ENCODE measurements around the gene PPP2R1B.

The PPP2R1B gene

DNA sequence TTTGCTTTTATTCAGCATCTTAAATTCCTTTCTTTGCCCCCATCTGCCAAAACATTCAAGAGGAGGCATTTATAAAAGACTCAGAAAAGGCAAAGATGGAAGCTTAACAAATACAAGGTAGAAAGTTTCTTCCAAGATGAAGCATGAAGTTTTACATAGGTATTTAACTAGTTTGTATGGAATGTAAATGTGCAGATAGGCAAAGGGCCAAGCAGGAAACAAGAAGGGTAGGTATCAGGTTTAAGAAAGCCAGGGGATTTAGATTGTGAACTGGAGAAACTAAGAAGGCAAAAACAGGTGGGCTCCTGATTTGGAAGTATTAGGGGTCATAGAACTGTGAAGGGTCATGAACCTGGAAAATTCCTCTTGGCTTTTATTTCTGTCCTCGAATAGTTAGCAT lies 62.6 kb downstream of the PPP2R1B start:
- TF ChIP-seq, protein P1, sequence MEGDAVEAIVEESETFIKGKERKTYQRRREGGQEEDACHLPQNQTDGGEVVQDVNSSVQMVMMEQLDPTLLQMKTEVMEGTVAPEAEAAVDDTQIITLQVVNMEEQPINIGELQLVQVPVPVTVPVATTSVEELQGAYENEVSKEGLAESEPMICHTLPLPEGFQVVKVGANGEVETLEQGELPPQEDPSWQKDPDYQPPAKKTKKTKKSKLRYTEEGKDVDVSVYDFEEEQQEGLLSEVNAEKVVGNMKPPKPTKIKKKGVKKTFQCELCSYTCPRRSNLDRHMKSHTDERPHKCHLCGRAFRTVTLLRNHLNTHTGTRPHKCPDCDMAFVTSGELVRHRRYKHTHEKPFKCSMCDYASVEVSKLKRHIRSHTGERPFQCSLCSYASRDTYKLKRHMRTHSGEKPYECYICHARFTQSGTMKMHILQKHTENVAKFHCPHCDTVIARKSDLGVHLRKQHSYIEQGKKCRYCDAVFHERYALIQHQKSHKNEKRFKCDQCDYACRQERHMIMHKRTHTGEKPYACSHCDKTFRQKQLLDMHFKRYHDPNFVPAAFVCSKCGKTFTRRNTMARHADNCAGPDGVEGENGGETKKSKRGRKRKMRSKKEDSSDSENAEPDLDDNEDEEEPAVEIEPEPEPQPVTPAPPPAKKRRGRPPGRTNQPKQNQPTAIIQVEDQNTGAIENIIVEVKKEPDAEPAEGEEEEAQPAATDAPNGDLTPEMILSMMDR (IDR thresholded peaks at IDR 0.05; ENCODE audit: borderline replicate concordance, insufficient read depth, low read depth, low read length): no peak

DNA sequence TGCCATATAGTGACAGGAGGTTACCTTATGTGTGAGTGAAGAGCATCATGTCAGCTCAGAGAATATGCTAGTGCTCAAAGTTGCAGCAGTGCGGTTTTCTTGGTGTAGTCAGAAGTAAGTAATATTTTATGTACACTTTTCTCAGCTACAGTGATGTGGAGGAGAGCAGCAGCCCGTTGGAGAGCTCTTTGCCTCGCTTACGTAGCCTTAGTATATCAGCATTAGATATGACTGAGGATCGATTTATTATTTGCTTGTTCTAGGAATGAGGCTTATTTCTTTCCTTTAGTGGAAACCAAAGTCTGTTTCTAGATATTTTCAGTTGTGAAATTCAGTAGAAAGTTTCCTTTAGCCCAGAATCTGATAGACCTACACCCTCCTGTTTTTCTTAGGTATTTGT lies 63.6 kb downstream of the PPP2R1B start:
- TF ChIP-seq, protein P1 (IDR thresholded peaks at IDR 0.05; ENCODE audit: borderline replicate concordance, insufficient read depth, low read depth, low read length): no peak
- H3K4me3 ChIP-seq (ENCODE audit: low read depth, low read length): no peak overlapping the region

More for the DNA sequence above, 62.6 kb downstream of the PPP2R1B start:
- no peak overlapping the region for H3K4me3 ChIP-seq (ENCODE audit: low read depth, low read length)

DNA sequence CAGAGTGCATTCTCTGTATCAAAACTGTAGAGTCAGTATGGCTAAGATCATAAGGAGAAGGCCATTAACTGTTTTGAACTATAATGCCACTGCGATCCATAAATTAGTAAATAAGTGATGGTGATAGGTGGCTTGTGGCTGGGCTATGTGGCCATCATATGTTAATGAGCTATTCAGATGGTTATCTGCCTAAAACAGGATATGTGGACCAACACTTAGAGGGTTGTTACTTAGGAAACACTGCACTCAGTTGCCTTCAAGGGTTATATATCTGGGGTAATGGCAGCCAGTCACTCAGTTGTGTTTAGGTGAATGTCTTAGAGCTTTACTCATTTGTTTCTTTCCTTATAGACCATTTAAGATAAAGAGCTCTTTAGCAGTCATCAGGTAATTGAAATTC lies 66.0 kb downstream of the PPP2R1B start:
- TF ChIP-seq, protein P1 (IDR thresholded peaks at IDR 0.05; ENCODE audit: borderline replicate concordance, insufficient read depth, low read depth, low read length): no peak
- H3K4me3 ChIP-seq (ENCODE audit: low read depth, low read length): no peak overlapping the region

GRCh38 chr11:111699579-111700156 lies 66.5 kb downstream of the PPP2R1B start:
- TF ChIP-seq, protein P1 (IDR thresholded peaks at IDR 0.05; ENCODE audit: borderline replicate concordance, insufficient read depth, low read depth, low read length): no peak
- no peak overlapping the region for H3K4me3 ChIP-seq (ENCODE audit: low read depth, low read length)

GRCh38 chr11:111698852-111699559 lies 67.2 kb downstream of the PPP2R1B start:
- no peak overlapping the region for H3K4me3 ChIP-seq (ENCODE audit: low read depth, low read length)
- TF ChIP-seq, protein P1 (IDR thresholded peaks at IDR 0.05; ENCODE audit: borderline replicate concordance, insufficient read depth, low read depth, low read length): no peak

- TF ChIP-seq, protein P1 (IDR thresholded peaks at IDR 0.05; ENCODE audit: borderline replicate concordance, insufficient read depth, low read depth, low read length): no peak
- H3K4me3 ChIP-seq (ENCODE audit: low read depth, low read length): no peak overlapping the region
These were observed 68.2 kb downstream of the PPP2R1B start for GRCh38 chr11:111697933-111698371.

DNA sequence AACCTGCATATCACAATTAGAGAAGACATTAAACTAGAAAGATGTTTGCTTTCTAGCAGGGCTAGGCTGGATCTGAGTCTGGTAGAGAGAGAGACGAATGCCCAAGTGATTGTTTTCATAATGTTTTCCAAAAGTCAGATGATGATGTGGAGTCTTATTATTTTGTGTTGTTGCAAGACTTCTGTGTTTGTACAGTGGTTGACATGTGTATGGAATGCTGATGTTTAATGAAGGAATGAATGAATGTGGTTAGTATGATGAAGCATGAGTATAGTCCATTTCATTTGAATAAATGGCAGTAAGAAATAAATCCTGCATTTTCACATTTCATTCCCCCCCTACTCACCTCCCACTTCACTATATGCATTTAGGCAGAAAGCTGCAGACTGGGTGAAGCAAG lies 69.6 kb downstream of the PPP2R1B start:
- TF ChIP-seq, protein P1 (IDR thresholded peaks at IDR 0.05; ENCODE audit: borderline replicate concordance, insufficient read depth, low read depth, low read length): no peak
- no peak overlapping the region for H3K4me3 ChIP-seq (ENCODE audit: low read depth, low read length)
